Colonic mucosa (tissue), 4 donors: ENCODE measurements around the gene TSC1. TPM values are rescaled to one million over a fixed set of nuclear protein-coding genes. Genes with fewer than 3 reads are reported as not detected.
A peak's percentile ranks its signal among the peaks of the same experiment; 100 is the strongest.

ENCODE experiments used
- DNase-seq: peaks from one replicate; pipeline ENCODE4 v3.0.0-alpha.2; 2020
- H3K27ac ChIP-seq: fragments of 200-600 bp; one replicate; pipeline ENCODE4 v1.8.0; 2021
- H3K27me3 ChIP-seq: fragments of 200-600 bp; one replicate; pipeline ENCODE4 v1.8.0; 2021
- H3K36me3 ChIP-seq: fragments of 200-600 bp; one replicate; pipeline ENCODE4 v1.8.0; 2021
- H3K4me1 ChIP-seq: fragments of 200-600 bp; one replicate; pipeline ENCODE4 v1.8.0; 2021; ENCODE audit warnings: mild to moderate bottlenecking
- H3K4me3 ChIP-seq: fragments of 200-600 bp; one replicate; pipeline ENCODE4 v1.8.0; 2021
- H3K9ac ChIP-seq, 2 donors: one replicate each; pipeline ENCODE4 v1.7.0; 2013; ENCODE audit warnings: control low read depth in 2 of 2, low read depth in 2 of 2, low read length in 2 of 2
- H3K9me3 ChIP-seq: fragments of 200-600 bp; one replicate; pipeline ENCODE4 v1.8.0; 2021
- CTCF ChIP-seq: fragments of 200-600 bp; IDR thresholded peaks from one replicate; pipeline ENCODE4 v1.8.0; 2022; ENCODE audit warnings: antibody characterized with exemption, mild to moderate bottlenecking
- intact Hi-C: fragments of 100-400 bp; cut with DNase I; formaldehyde crosslinking; loops from one replicate; pipeline ENCODE4 v1.14.1; 2022
- total RNA-seq, 2 donors: library from RNA; stranded (reverse); fragmentation: NEBNext Ultra II Directional in 1 of 2; extraction: Animal tissue kit (Norgen Biotek cat#: 25700) in 1 of 2; gene quantifications; one replicate each; pipeline ENCODE4 v1.2.1, GENCODE V29; 2021
- donor health status: healthy.
- donor health status: DM: no; HTN: no; CAD: no.
- donor health status: DM: no; HTN: no; CAD: no.

Gene TSC1
- total RNA-seq, 2 donors from 2014 or later = 29.4 to 46.6 TPM

DNA sequence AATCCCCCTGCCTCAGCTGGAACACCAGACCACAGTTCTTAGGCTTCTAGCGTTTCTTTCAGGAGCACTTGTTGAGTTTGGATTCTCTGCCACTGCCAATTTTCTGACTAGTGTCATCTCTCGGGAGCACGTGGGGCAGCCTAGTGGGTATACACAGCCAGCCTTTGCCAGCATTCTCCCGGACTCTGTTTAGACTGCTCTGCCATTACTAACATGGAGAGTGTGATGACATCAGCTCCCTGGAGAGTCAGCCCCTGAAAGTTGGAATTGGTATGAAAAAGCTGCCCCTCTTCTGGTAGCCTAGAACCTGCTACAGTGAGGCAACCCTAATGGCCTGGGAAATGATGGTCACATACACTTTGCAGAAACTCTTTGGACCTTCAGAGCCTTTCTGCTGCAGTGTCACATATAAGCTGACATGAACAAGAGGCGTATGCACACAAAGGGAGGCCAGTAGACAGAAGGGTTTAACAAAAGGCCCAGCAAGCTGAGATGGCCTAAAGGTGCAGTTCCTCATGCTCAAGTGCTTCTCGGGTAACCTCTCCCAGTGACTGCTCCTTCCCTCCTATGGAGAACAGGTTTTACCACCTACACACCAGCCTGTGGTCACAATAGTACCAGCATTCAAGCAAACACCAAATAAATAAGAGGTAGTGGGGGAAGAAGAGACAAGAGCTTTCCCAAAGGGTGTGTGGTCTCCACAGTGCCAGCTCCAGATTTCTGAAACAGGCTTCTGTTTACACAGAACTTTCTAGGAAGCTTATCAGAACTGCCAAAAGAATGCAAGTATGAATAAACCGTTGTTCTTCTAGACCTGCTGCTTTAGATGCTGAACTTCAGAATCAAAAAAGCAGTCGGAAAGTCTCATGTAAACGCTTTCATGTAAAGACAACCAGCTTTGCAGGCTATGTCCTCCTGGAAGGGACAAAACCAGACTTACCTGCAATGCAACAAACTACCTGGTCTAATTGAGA lies 49.3 kb downstream of the TSC1 start:
- DNase-seq = no peak
- Histone ChIP-seq H3K27me3 (no peaks in the 10 kb centered on the region), H3K4me3 (no peak overlapping the region), H3K36me3 (peaks cover under 1% of the 10 kb centered on the region), H3K27ac (no peak overlapping the region), H3K9ac (peak overlapping the region in 1 of 2 donors; percentile 30), H3K9me3 (no peaks in the 10 kb centered on the region), H3K4me1 (no peaks in the 10 kb centered on the region)
- TF ChIP-seq CTCF = no peak
- intact Hi-C loops = no loop called here

DNA sequence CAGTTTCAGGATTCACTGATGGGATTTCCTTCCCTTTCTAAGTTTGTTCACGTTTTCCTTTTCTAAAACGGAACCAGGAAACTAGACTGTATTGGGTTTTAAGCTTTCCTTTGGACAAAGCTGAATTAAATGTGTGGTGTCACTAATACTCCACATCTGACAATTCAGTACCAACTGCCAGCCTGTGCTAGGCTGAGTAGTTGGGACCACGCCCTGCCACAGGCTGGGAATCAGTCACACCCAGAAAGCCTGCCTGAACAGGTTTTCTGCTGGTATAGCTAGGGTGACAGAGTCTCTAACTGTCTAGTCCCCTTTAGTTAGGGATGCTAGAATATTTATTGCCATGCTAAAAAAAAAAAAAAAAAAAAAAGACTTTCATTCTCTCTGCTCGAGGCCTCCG lies 50.1 kb downstream of the TSC1 start:
- no peak overlapping the region for H3K4me3 ChIP-seq
- peak overlapping the region in 1 of 2 donors; percentile 15 for H3K9ac ChIP-seq
- no peaks in the 10 kb centered on the region for H3K9me3 ChIP-seq
- TF ChIP-seq CTCF = no peak
- intact Hi-C loops = no loop called here
- peak; percentile 81 for DNase-seq
- H3K4me1 ChIP-seq = no peaks in the 10 kb centered on the region
- H3K27me3 ChIP-seq = no peaks in the 10 kb centered on the region
- H3K27ac ChIP-seq = no peak overlapping the region
- H3K36me3 ChIP-seq = no peaks in the 10 kb centered on the region

DNA sequence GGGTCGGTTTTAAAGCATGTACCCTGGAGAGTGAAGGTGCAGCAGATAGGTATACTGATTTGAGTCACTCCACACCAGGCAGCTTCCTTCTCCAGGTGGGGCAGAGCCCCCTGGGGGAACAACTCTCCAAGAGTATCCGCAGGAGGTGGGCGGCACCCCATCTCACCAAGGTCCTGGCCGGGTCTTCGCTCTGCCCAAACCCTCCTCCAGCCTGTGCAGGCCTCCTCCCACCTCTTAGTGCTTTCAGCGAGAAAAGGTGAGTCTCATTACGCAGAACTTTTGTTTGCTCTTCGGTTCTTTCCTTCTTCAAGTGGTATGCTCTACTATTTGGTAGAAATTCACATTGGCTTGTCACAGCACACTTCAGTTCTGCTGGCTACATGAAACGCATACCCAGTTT lies 52.0 kb downstream of the TSC1 start:
- Histone ChIP-seq H3K36me3 (no peaks in the 10 kb centered on the region), H3K4me3 (no peak overlapping the region), H3K27me3 (no peaks in the 10 kb centered on the region), H3K27ac (no peak overlapping the region), H3K4me1 (no peaks in the 10 kb centered on the region), H3K9ac (no peak overlapping the region), H3K9me3 (no peaks in the 10 kb centered on the region)
- intact Hi-C loops = no loop called here
- no peak for DNase-seq
- no peak for TF ChIP-seq CTCF

DNA sequence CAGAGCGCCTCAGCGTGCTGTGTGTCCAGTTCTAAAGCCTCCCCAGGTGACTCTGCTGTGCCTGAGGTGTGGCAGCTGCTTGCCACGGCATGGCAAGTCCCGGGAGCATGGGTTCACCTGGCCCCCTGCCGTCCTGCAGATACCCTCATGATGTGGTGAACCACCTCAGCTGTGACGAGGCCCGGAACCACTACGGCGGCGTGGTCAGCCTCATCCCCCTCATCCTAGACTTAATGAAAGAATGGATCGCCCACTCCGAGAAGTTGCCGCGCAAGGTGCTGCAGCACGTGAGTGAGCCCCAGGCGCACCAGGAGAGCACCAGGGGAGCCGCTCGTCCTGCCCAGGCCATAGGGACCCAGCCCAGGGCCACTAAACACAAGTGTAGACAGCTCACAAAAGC lies 56.3 kb downstream of the TSC1 start:
- H3K36me3 ChIP-seq = no peaks in the 10 kb centered on the region
- DNase-seq = no peak

More for the DNA sequence above, 56.3 kb downstream of the TSC1 start:
- Histone ChIP-seq H3K4me3 (no peak overlapping the region), H3K4me1 (no peaks in the 10 kb centered on the region), H3K27me3 (no peaks in the 10 kb centered on the region), H3K27ac (no peak overlapping the region), H3K9ac (no peak overlapping the region), H3K9me3 (no peaks in the 10 kb centered on the region)
- intact Hi-C loops = no loop called here
- TF ChIP-seq CTCF = no peak
